PFSK-1 (cell line): Measurements from ENCODE around the gene KLK4.

ENCODE experiments used
- POLR2AphosphoS5 ChIP-seq: IDR thresholded peaks from 2 replicates; pipeline ENCODE4 v1.6.1; 2012; ENCODE audit warnings: low read depth, mild to moderate bottlenecking, control low read depth, low read length, moderate library complexity
- SIN3A ChIP-seq: IDR thresholded peaks from 2 replicates; pipeline ENCODE4 v1.6.1; 2012; ENCODE audit warnings: mild to moderate bottlenecking, low read length, moderate library complexity, borderline replicate concordance; ENCODE audit not compliant: insufficient read depth
- TF ChIP-seq, protein P1 (sequence below), 2 experiments: IDR thresholded peaks; 2 replicates each; pipeline versions ENCODE4 v1.6.1 to v1.8.0; 2011 to 2012; ENCODE audit warnings: low read depth in 2 of 2, low read length in 2 of 2, control low read depth in 1 of 2, inconsistent platforms in 1 of 2, mild to moderate bottlenecking in 1 of 2, moderate library complexity in 1 of 2; ENCODE audit not compliant: insufficient read depth in 1 of 2

DNA sequence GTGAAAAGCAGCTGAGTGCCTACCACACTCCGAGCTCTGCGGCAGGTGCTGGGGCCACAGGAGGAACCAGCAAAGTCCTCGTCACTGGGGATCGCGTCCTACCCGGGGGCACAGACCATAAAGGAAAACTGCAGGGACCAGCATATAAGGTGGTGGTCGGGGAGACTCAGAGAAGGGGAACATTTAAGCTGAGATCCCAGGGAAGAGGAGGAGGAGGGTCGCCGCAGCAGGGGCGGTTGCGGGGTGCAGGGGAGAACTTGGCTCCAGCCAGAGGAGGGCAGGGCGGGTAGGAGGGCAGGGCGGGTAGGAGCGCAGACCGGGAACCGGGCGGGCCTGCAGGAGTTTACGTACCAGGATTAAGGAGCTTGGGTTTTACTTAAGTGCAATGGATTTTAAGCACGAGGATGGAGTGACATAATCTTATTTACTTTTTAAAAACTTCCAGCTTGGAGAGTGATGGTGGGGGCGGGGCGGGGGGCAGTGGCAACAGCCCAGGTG, 956 bp upstream of the KLK4 start:
- no peak for TF ChIP-seq POLR2AphosphoS5
- TF ChIP-seq, protein P1, sequence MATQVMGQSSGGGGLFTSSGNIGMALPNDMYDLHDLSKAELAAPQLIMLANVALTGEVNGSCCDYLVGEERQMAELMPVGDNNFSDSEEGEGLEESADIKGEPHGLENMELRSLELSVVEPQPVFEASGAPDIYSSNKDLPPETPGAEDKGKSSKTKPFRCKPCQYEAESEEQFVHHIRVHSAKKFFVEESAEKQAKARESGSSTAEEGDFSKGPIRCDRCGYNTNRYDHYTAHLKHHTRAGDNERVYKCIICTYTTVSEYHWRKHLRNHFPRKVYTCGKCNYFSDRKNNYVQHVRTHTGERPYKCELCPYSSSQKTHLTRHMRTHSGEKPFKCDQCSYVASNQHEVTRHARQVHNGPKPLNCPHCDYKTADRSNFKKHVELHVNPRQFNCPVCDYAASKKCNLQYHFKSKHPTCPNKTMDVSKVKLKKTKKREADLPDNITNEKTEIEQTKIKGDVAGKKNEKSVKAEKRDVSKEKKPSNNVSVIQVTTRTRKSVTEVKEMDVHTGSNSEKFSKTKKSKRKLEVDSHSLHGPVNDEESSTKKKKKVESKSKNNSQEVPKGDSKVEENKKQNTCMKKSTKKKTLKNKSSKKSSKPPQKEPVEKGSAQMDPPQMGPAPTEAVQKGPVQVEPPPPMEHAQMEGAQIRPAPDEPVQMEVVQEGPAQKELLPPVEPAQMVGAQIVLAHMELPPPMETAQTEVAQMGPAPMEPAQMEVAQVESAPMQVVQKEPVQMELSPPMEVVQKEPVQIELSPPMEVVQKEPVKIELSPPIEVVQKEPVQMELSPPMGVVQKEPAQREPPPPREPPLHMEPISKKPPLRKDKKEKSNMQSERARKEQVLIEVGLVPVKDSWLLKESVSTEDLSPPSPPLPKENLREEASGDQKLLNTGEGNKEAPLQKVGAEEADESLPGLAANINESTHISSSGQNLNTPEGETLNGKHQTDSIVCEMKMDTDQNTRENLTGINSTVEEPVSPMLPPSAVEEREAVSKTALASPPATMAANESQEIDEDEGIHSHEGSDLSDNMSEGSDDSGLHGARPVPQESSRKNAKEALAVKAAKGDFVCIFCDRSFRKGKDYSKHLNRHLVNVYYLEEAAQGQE (IDR thresholded peaks at IDR 0.05; ENCODE audit: insufficient read depth in 1 of 2, low read depth in 2 of 2, low read length in 2 of 2) = no peak
- TF ChIP-seq SIN3A = no peak
